Keratinocyte (primary cell): ENCODE data around the gene TOX4. TPM values are rescaled to one million over a fixed set of nuclear protein-coding genes. Genes with fewer than 3 reads are reported as not detected.

Experiments used
- DNase-seq: peaks from one replicate; pipeline ENCODE4 v3.0.0-alpha.2; 2011; ENCODE audit warnings: low read depth, missing footprints, low spot score
- FAIRE-seq: peaks from 2 replicates; lab custom pipeline; 2011; peaks lifted over from hg19 to GRCh38; lab: Jason Lieb, UNC
- H2AFZ ChIP-seq: 2 replicates; pipeline ENCODE4 v1.6.0; 2012; ENCODE audit warnings: low read length, control low read depth, inconsistent platforms; ENCODE audit not compliant: control insufficient read depth
- H3K27ac ChIP-seq: 2 replicates; pipeline ENCODE4 v1.5.1; 2011; ENCODE audit warnings: low read length; ENCODE audit not compliant: control insufficient read depth, insufficient read depth
- H3K27me3 ChIP-seq: 3 replicates; pipeline ENCODE4 v1.6.0; 2011; ENCODE audit warnings: low read length; ENCODE audit not compliant: control insufficient read depth, insufficient read depth; ENCODE audit errors: extremely low read depth
- H3K36me3 ChIP-seq, 2 experiments: 2 replicates in 1 of 2; 3 replicates in 1 of 2; pipeline ENCODE4 v1.5.1; 2011; ENCODE audit warnings: low read length in 2 of 2, mild to moderate bottlenecking in 1 of 2; ENCODE audit not compliant: control insufficient read depth in 2 of 2, insufficient read depth in 2 of 2; ENCODE audit errors: extremely low read depth in 1 of 2
- H3K4me1 ChIP-seq: 3 replicates; pipeline ENCODE4 v1.5.1; 2011; ENCODE audit warnings: low read length; ENCODE audit not compliant: control insufficient read depth, insufficient read depth; ENCODE audit errors: extremely low read depth
- H3K4me2 ChIP-seq: 3 replicates; pipeline ENCODE4 v1.6.0; 2011; ENCODE audit warnings: low read depth, low read length; ENCODE audit not compliant: control insufficient read depth, insufficient read depth; ENCODE audit errors: extremely low read depth
- H3K4me3 ChIP-seq, 3 experiments: fragments of 200-600 bp in 1 of 3; sonication (generic) in 1 of 3; 2 replicates in 2 of 3; 3 replicates in 1 of 3; pipeline ENCODE4 v1.5.1; 2011 to 2016; ENCODE audit warnings: low read length in 3 of 3, mild to moderate bottlenecking in 3 of 3, control low read depth in 2 of 3, inconsistent platforms in 1 of 3, low read depth in 1 of 3, mixed read lengths in 1 of 3, mixed run types in 1 of 3, moderate library complexity in 1 of 3; ENCODE audit not compliant: control insufficient read depth in 2 of 3, insufficient read depth in 2 of 3; ENCODE audit errors: extremely low read depth in 1 of 3
- H3K79me2 ChIP-seq: 2 replicates; pipeline ENCODE4 v1.6.0; 2012; ENCODE audit warnings: low read length; ENCODE audit not compliant: control insufficient read depth, insufficient read depth
- H3K9ac ChIP-seq: 3 replicates; pipeline ENCODE4 v1.6.0; 2011; ENCODE audit warnings: low read length; ENCODE audit not compliant: control insufficient read depth, insufficient read depth; ENCODE audit errors: extremely low read depth
- H3K9me1 ChIP-seq: 3 replicates; pipeline ENCODE4 v1.6.0; 2011; ENCODE audit warnings: low read length; ENCODE audit not compliant: control insufficient read depth, insufficient read depth; ENCODE audit errors: extremely low read depth
- H3K9me3 ChIP-seq: 2 replicates; pipeline ENCODE4 v1.5.1; 2012; ENCODE audit warnings: low read depth, low read length; ENCODE audit not compliant: control insufficient read depth
- H4K20me1 ChIP-seq: 3 replicates; pipeline ENCODE4 v1.6.0; 2011; ENCODE audit warnings: low read length; ENCODE audit not compliant: control insufficient read depth, insufficient read depth; ENCODE audit errors: extremely low read depth
- CTCF ChIP-seq, 3 experiments: IDR thresholded peaks in 1 of 3; conservative IDR thresholded peaks in 1 of 3; optimal IDR thresholded peaks in 1 of 3; 2 replicates in 2 of 3; 3 replicates in 1 of 3; pipeline versions ENCODE3 to v1.5.1; 2011; ENCODE audit warnings: low read length in 3 of 3, mild to moderate bottlenecking in 3 of 3, moderate library complexity in 2 of 3, control low read depth in 1 of 3, inconsistent platforms in 1 of 3; ENCODE audit not compliant: insufficient read depth in 2 of 3; ENCODE audit errors: extremely low read depth in 1 of 3
- EZH2 ChIP-seq: IDR thresholded peaks from one replicate; pipeline ENCODE4 v1.6.1; 2012; ENCODE audit warnings: inconsistent platforms, mild to moderate bottlenecking, low read length, moderate library complexity
- dilution Hi-C: fragments of 300-500 bp; cut with MboI; formaldehyde crosslinking; loops from one replicate; pipeline ENCODE4 v1.7.0; 2020; ENCODE audit warnings: low sequenced_read_pairs; ENCODE audit not compliant: extremely low pct_ligation_motif_present
- polyA plus RNA-seq, 5 experiments: library from polyadenylated mRNA; depleted of rRNA in 3 of 5; stranded (reverse) in 3 of 5; stranded (forward) in 1 of 5; unstranded in 1 of 5; fragments of >200 nt; gene quantifications; 1 replicate in 1 of 5; 2 replicates in 3 of 5; 3 replicates in 1 of 5; pipeline versions ENCODE4 v1.2.1 to v1.2.3, GENCODE V29; 2011 to 2012; ENCODE audit warnings: missing spikeins in 2 of 5, low read depth in 1 of 5, low replicate concordance in 1 of 5

The TOX4 gene
- polyA plus RNA-seq, 1 donor (not counting 4 experiments of a cell fraction or from before 2014, with no cell fraction given), result 85.4 TPM

GRCh38 chr14:21536418-21537089 is 59.6 kb downstream of the TOX4 start:
- dilution Hi-C loops, result no loop called here
- no peaks in the 10 kb centered on the region for H3K36me3 ChIP-seq
- H3K79me2 ChIP-seq, result no peaks in the 10 kb centered on the region
- no peak overlapping the region for H3K27ac ChIP-seq
- no peak for DNase-seq
- H4K20me1 ChIP-seq, result no peaks in the 10 kb centered on the region
- H3K9me3 ChIP-seq, result no peaks in the 10 kb centered on the region
- H3K9me1 ChIP-seq, result no peaks in the 10 kb centered on the region
- TF ChIP-seq CTCF (optimal IDR thresholded peaks at IDR 0.05 in 1 of 3, IDR thresholded peaks at IDR 0.05 in 1 of 3, conservative IDR thresholded peaks at IDR 0.05 in 1 of 3; ENCODE audit: extremely low read depth in 1 of 3, insufficient read depth in 2 of 3, low read length in 3 of 3) (no peak), EZH2 (peak; percentile 6)
- H3K27me3 ChIP-seq, result peaks cover 21% of the 10 kb centered on the region
- peak overlapping the region; percentile 56 for H3K4me2 ChIP-seq
- peaks cover 5% of the 10 kb centered on the region for H3K4me1 ChIP-seq
- H3K4me3 ChIP-seq, result peak overlapping the region in 1 of 3 experiments; percentile 18
- FAIRE-seq, result no peak
- peak overlapping the region; percentile 39 for H2AFZ ChIP-seq
- no peak overlapping the region for H3K9ac ChIP-seq

DNA sequence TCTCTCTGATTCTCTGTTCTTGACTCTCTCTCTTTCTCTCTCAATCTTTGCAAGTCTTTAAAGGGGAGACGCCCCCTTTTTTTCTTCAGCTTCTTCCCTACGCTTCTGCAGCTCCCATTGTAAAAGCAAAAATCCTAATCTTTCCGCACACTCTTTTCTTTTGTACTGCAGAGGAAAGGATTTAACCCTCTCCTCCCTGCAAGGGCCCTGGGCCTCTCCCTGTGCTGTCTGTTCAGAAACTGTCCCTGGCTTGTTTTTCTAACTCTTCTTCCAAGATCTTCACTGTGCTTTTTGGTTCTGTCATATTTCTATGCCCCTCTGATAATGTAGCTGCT is 60.1 kb downstream of the TOX4 start:
- no peak overlapping the region for H3K9ac ChIP-seq
- no peak overlapping the region for H3K4me3 ChIP-seq
- TF ChIP-seq CTCF (optimal IDR thresholded peaks at IDR 0.05 in 1 of 3, IDR thresholded peaks at IDR 0.05 in 1 of 3, conservative IDR thresholded peaks at IDR 0.05 in 1 of 3; ENCODE audit: extremely low read depth in 1 of 3, insufficient read depth in 2 of 3, low read length in 3 of 3) (no peak), EZH2 (no peak)
- H2AFZ ChIP-seq, result no peak overlapping the region
- no peaks in the 10 kb centered on the region for H4K20me1 ChIP-seq
- dilution Hi-C loops, result no loop called here
- H3K9me1 ChIP-seq, result no peaks in the 10 kb centered on the region
- no peak for FAIRE-seq
- H3K4me1 ChIP-seq, result peaks cover 5% of the 10 kb centered on the region
- H3K9me3 ChIP-seq, result no peaks in the 10 kb centered on the region
- H3K79me2 ChIP-seq, result no peaks in the 10 kb centered on the region
- H3K27ac ChIP-seq, result no peak overlapping the region
- H3K4me2 ChIP-seq, result peak overlapping the region; percentile 56
- peaks cover 21% of the 10 kb centered on the region for H3K27me3 ChIP-seq
- no peak for DNase-seq
- H3K36me3 ChIP-seq, result no peaks in the 10 kb centered on the region
